Measurements from ENCODE around the gene GPC6.

DNA sequence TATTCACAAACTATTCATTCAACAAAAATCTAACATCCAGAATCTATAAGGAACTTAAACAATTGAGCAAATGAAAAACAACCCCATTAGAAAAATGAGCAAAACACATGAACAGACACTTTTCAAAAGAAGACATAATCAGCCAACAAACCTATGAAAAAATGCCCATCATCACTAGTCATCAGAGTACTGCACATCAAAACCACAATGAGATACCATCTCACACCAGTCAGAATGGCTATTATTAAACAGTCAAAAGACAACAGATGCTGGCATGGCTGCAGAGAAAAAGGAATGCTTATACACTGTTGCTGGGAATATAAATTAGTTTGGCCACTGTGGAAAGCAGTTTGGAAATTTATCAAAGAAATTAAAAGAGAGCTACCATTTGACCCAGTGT is 487.6 kb downstream of the GPC6 start:
- TF ChIP-seq, protein P1, sequence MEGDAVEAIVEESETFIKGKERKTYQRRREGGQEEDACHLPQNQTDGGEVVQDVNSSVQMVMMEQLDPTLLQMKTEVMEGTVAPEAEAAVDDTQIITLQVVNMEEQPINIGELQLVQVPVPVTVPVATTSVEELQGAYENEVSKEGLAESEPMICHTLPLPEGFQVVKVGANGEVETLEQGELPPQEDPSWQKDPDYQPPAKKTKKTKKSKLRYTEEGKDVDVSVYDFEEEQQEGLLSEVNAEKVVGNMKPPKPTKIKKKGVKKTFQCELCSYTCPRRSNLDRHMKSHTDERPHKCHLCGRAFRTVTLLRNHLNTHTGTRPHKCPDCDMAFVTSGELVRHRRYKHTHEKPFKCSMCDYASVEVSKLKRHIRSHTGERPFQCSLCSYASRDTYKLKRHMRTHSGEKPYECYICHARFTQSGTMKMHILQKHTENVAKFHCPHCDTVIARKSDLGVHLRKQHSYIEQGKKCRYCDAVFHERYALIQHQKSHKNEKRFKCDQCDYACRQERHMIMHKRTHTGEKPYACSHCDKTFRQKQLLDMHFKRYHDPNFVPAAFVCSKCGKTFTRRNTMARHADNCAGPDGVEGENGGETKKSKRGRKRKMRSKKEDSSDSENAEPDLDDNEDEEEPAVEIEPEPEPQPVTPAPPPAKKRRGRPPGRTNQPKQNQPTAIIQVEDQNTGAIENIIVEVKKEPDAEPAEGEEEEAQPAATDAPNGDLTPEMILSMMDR (conservative IDR thresholded peaks at IDR 0.05), result no peak
- no peak for TF ChIP-seq EZH2 (IDR thresholded peaks at IDR 0.05; ENCODE audit: low read depth)
